ENCODE measurements around the gene FLYWCH2. TPM values are rescaled to one million over a fixed set of nuclear protein-coding genes. Genes with fewer than 3 reads are reported as not detected.

Gene FLYWCH2
- total and polyA plus RNA-seq, 2 of the 13 experiments (the other 11 are each of a cell fraction or from before 2014, with no cell fraction given) = 16.9 to 19.8 TPM

- TF ChIP-seq SNRNP70 (IDR thresholded peaks at IDR 0.05; ENCODE audit: low read depth, low read length) = no peak
- no peak for TF ChIP-seq SCMH1 (CRISPR knock-in tag; IDR thresholded peaks at IDR 0.05; ENCODE audit: borderline replicate concordance)
- no peak for TF ChIP-seq TCF7 (IDR thresholded peaks at IDR 0.05; ENCODE audit: low read depth)
- no peak for TF ChIP-seq ONECUT2 (CRISPR knock-in tag; IDR thresholded peaks at IDR 0.05)
- peak; percentile 50; the same call in 1 of the 2 replicates for TF ChIP-seq RAD21 (CRISPR knock-in tag; IDR thresholded peaks at IDR 0.05)
- 0 out of 2 replicates have a peak, but pooled peaks have one; percentile 32 for TF ChIP-seq GMEB1 (CRISPR knock-in tag; IDR thresholded peaks at IDR 0.05; ENCODE audit: borderline replicate concordance)
- TF ChIP-seq ZHX1 (CRISPR knock-in tag; IDR thresholded peaks at IDR 0.05; ENCODE audit: low read depth) = no peak
- TF ChIP-seq NRL (CRISPR knock-in tag; IDR thresholded peaks at IDR 0.05; ENCODE audit: borderline replicate concordance) = peak; percentile 47; the same call in 1 of the 2 replicates
- 0 out of 2 replicates have a peak, but pooled peaks have one; percentile 24 for TF ChIP-seq STAT6 (CRISPR knock-in tag; IDR thresholded peaks at IDR 0.05; ENCODE audit: borderline replicate concordance)
- TF ChIP-seq IKZF1 (IDR thresholded peaks at IDR 0.05) = no peak
- TF ChIP-seq ZNF17 (CRISPR knock-in tag; IDR thresholded peaks at IDR 0.05) = no peak
- TF ChIP-seq ZFP36L1 (CRISPR knock-in tag; IDR thresholded peaks at IDR 0.05) = no peak
- TF ChIP-seq RBAK (CRISPR knock-in tag; IDR thresholded peaks at IDR 0.05) = no peak
- TF ChIP-seq KMT2A (CRISPR knock-in tag; IDR thresholded peaks at IDR 0.05) = no peak
- TF ChIP-seq NFKBIZ (CRISPR knock-in tag; IDR thresholded peaks at IDR 0.05) = no peak
- no peak for TF ChIP-seq ZNF510 (CRISPR knock-in tag; IDR thresholded peaks at IDR 0.05; ENCODE audit: low read depth)
- TF ChIP-seq ATF1 (CRISPR knock-in tag; IDR thresholded peaks at IDR 0.05) = no peak
- TF ChIP-seq ARNT (IDR thresholded peaks at IDR 0.05) = no peak
- no peak for TF ChIP-seq ZNF367 (CRISPR knock-in tag; IDR thresholded peaks at IDR 0.05; ENCODE audit: borderline replicate concordance)
- TF ChIP-seq KDM4B (CRISPR knock-in tag; IDR thresholded peaks at IDR 0.05) = peak; percentile 68; the same call in 1 of the 2 replicates
- no peak for TF ChIP-seq RARA (CRISPR knock-in tag; IDR thresholded peaks at IDR 0.05)
- no peak for TF ChIP-seq ZNF740 (CRISPR knock-in tag; IDR thresholded peaks at IDR 0.05)
- no peak for TF ChIP-seq ZNF839 (CRISPR knock-in tag; IDR thresholded peaks at IDR 0.05; ENCODE audit: borderline replicate concordance)
- no peak for TF ChIP-seq ZNF644 (CRISPR knock-in tag; IDR thresholded peaks at IDR 0.05; ENCODE audit: low read depth)
- peak; percentile 55 for TF ChIP-seq NCOA2 (CRISPR knock-in tag; IDR thresholded peaks at IDR 0.05)
Observed at GRCh38 chr16:2905241-2905987, 22.4 kb downstream of the FLYWCH2 start (continued).

Measured in HepG2 (cell line).